HG02623 (cell line): ENCODE results near the gene C4BPB.

Experiments used
- ATAC-seq: cut with Tn5 transposase; IDR thresholded peaks from one replicate; pipeline ENCODE4 v1.9.1; 2021; ENCODE audit warnings: moderate library complexity; ENCODE audit not compliant: unreplicated experiment

C4BPB gene

DNA sequence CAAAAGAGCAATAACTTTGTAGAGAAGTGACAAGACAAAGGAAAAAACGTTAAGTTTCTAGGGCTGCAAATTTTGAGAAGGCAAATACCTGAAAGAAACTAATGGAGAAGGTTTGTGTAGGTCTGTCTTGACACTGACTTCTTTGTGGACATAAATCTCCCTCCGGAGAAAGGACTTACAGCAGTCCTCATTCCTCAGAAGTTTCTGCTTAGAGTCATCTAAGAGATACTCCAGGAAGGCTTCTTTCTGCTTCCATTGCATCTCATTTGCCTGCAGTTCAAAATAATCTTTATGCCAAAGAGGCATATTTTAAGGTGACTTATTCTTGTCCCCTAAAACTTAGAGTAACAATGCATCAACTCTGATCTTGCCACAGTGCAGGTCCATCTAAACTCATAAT is 4.4 kb upstream of the C4BPB start:
- ATAC-seq = no peak

DNA sequence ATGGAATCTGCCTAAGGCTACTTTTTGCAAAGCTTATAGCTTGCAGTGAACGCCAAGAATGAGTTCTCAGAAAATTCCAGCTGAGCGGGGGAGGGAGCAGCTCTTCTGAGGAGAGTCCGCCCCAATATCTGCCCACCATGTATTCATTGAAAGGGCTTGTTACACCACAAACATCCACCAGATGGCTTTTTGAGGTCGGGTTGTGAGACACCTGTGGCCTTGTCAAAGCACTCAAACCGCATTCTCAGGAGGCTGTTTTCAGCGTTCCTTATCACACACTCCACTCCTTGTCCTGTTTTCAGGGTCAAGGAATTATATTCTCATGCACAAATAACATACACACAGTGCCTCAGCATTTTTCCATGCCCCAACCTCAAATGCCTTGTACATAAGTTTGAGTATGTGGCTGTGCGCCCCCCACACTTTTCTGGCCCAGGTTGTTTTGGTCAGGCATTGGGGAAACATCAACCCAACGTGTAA is 3.9 kb upstream of the C4BPB start:
- no peak for ATAC-seq

DNA sequence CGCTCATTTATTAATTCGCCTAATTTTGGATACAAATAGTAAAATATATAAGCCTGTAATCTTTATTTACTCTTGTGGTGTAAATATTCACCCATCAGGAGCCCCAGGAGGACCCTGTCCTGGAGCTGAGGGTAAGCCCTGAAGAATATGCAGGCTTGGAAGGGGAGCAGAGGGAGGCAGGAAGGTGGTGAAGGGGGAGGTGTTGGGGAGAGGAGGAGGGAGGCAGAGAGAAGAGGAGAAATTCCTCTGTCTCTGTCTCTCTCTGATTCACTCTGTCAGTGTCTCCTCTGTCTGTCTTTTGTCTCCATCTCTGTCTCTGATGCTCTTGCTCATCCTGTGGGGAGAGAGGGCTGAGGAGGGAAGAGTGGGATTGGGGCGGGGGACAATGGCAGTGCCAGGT is 2.8 kb upstream of the C4BPB start:
- no peak for ATAC-seq

DNA sequence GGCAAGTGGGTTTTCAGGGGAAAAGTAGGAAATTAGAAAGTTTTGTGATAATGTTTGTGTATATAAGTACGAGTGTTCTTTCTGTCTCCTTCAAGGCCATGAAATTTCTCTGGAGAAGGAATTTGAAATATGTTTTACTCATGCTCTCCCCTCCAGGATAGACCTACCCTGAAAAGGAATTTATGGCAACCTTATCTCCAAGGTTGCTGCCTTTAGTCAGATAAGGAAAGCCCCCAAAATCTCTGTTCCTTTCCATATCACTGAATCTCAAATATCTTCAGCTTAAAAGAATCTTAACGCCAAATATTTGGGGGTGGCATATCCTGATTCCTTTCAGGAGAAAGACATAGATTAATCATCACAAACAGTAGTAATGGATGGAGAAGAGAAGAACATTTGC is 499 bp upstream of the C4BPB start:
- no peak for ATAC-seq

DNA sequence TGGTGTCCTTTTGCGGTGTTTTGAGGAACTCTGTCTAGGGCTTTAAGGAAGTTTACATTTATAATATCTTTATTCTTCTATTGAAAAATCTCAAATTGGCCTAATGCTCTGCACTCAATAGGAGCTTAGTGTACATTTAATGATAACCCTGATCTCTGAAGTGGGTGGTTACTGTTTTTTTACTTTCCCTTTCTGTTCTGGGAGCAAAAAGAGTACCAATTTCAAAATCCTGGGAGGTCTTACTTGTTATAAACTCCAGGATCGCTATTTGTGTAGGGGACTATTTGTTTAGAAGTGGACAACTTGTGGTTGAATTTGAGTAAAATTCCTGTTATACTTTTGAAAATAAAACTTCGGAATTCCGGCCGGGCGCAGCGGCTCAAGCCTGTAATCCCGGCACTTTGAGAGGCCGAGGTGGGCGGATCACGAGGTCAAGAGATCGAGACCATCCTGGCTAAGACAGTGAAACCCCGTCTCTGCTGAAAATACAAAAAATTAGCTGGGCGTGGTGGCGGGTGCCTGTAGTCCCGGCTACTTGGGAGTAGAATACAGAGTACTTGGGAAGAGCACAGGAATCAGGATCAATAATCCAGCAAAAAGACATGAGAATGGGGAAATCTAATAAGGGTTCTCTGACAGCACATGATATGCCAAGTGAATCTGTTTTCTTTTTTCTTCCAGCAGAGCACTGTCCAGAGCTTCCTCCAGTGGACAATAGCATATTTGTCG is 1.1 kb downstream of the C4BPB start:
- no peak for ATAC-seq

DNA sequence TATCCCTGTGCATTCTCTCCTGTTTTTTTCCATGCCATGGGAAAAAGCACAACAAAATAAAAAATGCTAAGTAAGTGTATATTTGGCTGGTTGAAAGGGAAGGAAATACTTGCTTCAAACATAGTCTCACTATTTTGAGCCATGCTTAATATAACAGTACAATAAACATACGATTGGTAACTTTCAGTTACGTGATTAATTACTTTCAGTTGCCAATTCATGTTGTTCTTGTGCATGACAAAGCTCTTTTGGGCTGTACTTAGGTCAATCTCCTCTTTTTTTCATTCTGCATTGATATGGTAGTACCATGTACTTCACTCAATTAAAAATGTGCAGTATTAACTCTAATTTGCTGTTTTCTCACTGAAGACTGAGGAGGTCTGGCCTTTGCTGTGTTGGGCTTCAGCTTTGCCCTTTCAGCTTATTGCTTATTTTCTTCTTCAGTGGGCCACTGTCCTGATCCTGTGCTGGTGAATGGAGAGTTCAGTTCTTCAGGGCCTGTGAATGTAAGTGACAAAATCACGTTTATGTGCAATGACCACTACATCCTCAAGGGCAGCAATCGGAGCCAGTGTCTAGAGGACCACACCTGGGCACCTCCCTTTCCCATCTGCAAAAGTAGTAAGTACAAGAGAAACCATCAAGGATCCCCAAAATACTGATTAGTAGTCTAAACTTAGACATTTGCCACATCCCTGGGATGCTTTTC is 2.7 kb downstream of the C4BPB start:
- no peak for ATAC-seq

DNA sequence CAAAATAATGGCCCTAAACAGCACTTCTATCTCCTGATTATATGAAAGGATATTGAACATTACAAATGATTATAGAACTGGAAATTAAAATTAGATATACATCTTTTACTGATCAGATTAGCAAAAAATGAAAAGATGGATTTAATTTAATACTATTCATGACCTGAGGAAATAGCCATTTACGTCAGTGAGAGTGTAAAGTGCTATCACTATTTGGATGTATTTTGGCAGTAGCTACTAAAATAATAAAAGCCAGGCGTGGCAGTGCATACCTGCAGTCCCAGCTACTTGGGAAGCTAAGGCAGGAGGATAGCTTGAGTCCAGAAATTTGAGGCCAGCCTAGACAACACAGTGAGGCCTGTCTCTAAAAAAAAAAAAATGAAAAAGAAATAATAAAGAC is 5.3 kb downstream of the C4BPB start:
- ATAC-seq = no peak

DNA sequence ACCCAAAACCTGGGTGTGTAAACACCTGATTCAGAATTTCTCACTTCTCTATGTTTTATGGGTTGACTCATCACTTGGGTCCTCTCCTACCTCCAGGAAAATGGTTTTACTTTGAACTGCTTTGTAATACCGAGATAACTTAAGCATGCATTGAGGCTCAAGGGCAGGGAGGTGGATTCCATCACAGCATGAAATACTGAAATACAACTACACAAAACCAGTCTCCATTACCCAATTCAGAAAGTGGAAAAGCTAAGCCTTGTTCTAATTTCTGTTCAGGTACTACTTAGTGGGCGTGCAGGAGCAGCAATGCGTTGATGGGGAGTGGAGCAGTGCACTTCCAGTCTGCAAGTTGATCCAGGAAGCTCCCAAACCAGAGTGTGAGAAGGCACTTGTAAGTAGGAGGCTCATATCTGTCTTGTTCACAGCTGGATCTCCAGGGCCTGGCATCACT is 9.2 kb downstream of the C4BPB start:
- ATAC-seq = peak; percentile 86

DNA sequence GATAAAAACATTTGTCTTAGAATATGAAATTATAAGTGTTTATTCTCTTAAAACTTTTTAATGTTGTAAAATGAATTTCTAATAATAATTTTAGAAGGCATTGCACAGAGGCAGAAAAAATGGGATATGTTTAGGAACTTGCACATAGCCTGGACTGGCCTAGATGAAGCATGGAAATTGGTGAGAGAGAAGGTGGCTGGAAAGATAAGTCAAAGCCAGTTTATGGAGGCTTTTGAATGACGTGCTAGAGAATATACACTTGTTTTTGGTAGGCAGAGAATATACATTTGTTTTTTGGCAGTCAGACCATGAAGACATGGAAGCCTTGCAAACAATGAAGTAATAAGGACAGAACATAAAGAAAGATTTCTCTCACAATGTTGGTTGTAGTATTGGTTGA is 13.1 kb downstream of the C4BPB start:
- ATAC-seq = no peak

DNA sequence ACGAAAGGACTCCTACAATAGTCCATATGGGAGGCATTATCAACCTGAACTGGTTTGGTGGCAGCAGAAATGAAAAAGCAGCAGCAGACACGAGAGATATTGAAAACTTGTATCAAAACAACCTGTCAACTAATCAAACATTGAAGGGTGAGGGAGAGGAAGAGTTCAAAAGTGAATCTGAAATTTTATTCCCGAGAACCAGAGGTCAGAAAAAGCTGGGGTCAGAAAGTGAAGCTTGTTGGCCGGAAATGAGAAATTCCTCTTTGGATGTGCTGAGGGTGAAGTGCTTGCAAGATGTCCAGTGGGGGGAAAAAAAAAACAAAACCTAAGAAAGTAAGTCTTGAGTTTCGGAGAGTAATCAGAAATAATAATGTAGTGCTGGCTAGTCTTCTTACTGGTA is 13.5 kb downstream of the C4BPB start:
- ATAC-seq = no peak

DNA sequence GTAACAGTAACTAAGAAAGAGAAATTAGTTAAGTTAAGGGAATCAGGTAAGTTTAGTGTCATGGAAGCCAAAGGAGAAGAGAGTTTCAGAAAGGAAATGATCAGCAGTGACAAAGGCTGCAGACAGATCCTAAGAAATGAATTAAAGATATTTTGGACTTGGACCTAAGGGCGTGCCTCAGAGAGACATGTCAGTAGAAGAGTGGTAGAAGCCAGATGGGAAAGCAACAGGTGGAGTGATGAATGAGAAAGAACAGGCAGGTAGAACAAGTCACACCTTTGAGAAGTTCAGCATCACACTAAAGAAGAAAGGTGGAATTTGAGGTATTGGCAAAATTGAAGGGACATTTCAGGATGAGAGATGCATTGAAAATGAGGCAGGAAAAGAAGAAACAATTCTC is 14.0 kb downstream of the C4BPB start:
- no peak for ATAC-seq

DNA sequence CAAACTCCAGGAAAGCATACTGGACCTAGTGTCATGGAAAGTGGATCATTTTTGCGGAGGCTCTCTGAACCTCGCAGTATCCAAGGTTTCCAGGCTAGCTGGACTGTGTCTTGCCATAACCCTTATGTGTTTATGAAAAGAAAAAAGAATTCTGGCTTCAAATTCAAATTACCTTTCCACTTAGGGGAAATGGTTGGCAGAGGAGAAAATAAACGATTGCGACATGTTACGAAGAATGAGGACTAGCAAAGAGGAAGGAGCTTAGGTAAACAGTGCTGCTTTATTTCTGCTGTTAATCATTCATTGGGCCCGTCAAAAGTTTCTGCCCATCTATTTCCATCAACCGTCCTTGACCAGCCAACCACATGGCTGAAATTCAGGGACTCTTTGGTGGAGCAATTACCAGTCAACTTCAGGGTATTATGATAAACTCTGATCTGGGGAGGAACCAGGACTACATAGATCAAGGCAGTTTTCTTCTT is 15.3 kb downstream of the C4BPB start, which contains the start of gene C4BPA:
Gene C4BPA (plus strand): TSS at position 342 of the 482 bp plus-strand sequence. CDS start 8,793 bp downstream, outside the sequence.
- no peak for ATAC-seq

DNA sequence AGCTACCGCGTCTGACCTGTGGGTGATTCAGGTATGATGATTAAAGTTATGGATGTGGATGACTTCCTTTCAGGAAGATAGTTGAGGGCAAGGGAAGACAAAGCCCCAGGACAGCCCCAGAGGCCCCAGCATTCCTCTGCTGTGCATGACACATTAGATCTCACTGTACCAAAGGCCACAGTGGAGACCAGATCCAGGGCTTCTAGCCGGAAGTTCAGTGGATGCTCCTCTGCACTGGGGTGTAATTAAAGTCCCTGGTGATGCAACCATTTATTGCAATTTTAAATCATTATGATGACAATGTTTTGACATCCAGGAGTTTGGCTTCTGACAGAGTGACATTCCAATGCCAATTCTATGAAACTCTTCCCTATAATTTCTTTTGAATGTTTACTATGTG is 20.3 kb downstream of the C4BPB start:
- ATAC-seq = no peak

DNA sequence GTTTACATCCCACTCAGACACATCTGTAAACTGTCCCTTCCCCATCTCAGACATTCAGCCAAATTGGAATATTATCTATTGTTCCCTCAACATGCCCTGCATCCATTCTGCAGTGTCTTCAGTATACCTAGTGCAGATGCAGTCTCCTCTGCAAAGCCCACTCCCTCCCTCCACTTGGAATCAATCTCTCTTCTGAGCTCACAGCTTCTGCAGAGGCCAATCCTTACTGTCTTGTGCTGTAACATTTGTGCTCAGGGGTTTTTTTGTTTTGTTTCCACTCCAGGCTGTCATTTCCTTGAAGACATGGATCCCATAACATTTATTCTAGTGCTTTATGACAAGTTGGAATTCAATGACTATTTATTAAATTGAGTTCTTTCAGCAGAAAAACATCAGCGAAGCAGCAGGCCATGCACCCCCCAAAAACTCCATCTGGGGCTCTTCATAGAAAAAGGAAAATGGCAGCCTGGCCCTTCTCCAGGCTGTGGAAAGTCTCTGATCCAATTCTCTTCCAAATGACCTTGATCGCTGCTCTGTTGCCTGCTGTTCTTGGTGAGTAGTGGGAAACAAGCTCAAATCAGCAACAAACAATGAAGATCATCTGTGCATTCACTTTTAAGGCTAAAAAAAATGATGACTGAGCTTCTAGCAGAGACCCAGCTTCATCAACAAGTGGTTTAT is 24.1 kb downstream of the C4BPB start:
- no peak for ATAC-seq

DNA sequence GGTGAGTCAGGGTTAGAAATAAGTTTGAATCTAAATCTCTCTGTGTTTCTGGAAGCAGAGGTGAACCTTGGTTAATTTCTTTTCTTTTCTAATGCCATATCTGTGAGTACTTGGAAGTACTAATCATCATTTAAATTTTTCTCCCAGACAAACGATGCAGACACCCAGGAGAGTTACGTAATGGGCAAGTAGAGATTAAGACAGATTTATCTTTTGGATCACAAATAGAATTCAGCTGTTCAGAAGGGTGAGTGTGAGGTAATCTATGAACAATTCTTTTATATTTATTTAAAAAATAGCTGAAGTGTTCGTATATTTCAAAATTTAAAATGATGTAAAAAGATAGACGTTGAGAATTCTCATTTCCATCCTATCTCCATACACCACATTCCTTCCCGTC is 26.6 kb downstream of the C4BPB start:
- ATAC-seq = no peak

DNA sequence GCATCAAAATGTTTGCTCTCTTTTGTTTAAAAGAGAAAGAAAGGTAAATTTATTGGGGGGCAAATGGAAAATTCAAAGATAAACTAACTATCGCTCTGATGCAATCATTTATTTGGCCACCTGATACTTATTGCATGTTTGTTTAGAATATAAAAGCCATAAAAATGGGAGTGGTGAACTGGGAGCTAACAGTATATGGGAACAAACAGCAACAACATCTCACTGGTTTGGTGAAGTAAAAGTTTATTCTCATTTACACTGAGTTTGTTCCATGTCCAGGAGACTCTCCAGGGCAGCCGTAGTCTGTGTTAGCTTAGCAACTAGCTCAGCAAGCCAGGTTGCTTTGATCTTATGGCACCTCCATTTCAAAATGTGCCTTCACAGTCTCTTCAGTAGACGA is 35.7 kb downstream of the C4BPB start:
- no peak for ATAC-seq

DNA sequence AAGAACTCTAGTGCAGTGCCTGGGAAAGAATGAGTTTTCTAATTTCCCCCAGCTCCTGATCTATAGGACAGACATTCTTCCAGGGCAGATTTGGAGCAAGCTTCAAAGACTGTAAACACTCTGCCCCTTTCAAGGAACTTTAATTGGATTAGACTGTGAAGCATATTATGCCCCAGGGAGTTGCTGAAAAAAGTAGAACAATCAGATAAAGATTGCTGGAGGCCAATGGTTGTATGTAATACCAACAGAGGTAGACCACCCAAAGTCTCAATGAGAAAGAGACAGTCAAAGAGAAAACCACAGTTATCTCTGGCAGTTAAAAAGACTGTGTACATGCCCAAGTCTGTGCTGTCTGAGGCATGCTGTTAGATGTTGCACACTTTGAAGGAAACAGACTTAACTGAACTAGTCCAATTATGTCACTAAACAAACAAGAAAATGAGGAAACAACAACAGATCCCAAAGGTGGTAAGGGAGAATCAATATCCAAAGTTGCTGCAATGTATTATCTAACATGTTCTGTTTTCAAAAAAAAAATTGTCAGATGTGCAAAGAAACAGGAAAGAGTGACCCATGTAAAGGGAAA is 39.8 kb downstream of the C4BPB start:
- ATAC-seq = no peak

DNA sequence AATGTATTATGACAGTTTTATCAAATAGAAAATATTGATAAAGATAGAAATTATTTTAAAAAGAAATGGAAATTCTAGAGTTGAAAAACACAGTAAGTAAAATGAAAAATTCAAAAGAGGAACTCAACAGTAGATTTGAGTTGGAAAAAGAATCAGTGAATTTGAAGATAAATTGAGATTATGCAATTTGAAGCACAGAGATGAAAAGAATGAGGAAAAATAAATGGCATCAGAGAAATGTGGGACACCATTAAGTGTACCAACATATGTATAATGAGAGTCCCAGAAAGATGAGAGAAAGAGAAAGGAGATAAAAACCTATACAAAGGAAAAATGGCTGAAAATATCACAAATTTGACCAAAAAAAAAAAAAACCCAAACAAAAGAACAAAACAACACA is 40.4 kb downstream of the C4BPB start:
- no peak for ATAC-seq

DNA sequence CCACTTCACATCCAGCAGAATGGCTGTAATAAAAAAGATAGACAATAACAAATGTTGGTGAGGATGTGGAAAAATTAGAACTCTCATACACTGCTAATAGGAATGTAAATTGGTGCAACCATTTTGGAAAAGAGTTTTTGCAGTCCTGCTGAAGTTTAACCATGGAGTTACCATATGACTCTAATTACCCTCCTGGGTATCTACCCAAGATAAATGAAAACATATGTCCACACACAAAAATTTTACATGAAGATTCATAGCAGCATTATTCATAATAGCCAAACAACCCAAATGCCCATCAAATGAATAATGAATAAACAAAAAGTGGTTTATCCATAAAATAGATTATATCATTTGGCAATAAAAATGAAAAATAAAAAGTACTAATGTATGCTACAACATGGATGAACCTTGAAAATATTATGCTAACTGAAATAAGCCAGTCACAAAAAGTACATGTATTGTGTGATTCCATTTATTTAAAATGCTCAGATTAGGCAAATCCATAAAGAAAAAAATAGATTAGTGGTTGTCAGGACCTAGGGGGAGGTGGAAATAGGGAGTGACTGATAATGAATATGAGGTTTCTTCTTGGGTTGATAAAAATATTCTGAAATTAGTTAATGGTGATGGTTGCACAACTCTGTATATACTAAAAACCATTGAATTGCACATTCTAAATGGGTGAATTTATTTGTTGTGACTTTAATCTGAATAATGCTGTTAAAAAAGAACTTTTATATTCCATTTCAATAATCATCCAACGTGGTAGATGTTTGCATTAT is 41.8 kb downstream of the C4BPB start:
- no peak for ATAC-seq

DNA sequence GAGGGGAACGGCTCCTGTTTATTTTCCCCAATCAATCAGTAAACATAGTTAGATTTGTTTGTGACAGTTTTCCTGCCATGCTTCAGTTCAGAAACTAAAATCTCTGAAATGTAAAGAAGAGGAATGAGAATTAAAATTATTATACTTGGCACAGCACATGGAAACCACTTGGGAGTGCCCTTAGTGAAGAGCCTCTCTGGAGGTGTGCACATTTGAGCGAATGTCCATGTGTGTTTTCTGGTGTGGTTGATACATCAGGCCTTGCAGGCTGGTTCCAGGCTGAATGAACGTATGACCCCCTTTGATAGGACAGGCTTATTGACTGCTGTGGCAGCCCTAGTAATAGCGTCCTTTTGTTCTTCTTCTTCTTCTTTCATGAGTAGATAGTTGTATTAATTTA is 42.5 kb downstream of the C4BPB start:
- ATAC-seq = no peak

DNA sequence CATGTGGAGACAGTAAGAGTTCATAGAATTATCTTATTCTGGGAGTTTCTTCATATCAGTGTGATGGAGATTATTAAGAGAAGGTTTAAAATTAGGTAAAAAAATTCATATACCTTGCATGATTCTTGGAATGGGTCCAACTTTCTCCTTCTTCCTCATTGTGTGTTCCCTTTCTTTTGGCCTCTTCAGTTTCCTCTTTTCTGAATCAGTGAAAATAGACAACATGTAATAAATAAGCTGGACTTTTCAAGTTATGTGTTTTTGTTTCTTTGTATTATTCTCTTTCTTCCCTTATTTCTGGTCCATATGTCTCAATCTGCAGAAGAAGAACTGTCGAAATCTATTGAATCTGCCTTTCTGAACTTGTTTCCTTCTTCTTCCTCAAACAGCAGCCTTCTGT is 45.9 kb downstream of the C4BPB start:
- no peak for ATAC-seq
